B cell (primary cell): ENCODE data around the gene CCR2. TPM values are rescaled to one million over a fixed set of nuclear protein-coding genes. Genes with fewer than 3 reads are reported as not detected.

Experiments used
- ATAC-seq: fragments of 200-7000 bp; cut with Tn5 transposase; one replicate; pipeline ENCODE4 v1.10.0; 2021; ENCODE audit warnings: low read depth, mild to moderate bottlenecking, moderate number of reproducible peaks, moderate library complexity
- CTCF ChIA-PET: fragments of 350-600 bp; sonication (Branson Sonifier 250); formaldehyde crosslinking; loops from one replicate; lab custom pipeline; 2021; ENCODE audit warnings: antibody characterized with exemption, inconsistent platforms; lab: Charles Lee
- POLR2A ChIA-PET: fragments of 350-600 bp; sonication (Branson Sonifier 250); formaldehyde crosslinking; loops from one replicate; lab custom pipeline; 2021; ENCODE audit warnings: antibody characterized with exemption; lab: Charles Lee
- DNase-seq: peaks from one replicate; pipeline ENCODE4 v3.0.0; 2013
- H2AFZ ChIP-seq: 2 replicates; pipeline ENCODE4 v1.6.1; 2012; ENCODE audit warnings: mild to moderate bottlenecking, low read depth, low read length; ENCODE audit not compliant: insufficient read depth, poor library complexity, severe bottlenecking
- H3K27ac ChIP-seq, 2 donors: 1 replicate in 1 of 2; 2 replicates in 1 of 2; pipeline ENCODE4 v1.5.1; 2012 to 2013; ENCODE audit warnings: low read length in 2 of 2, mild to moderate bottlenecking in 2 of 2, moderate library complexity in 1 of 2
- H3K27me3 ChIP-seq, 4 experiments: fragments of 200-600 bp in 1 of 4; sonication (generic) in 1 of 4; replicated peaks in 1 of 4; 1 replicate in 2 of 4; 2 replicates in 2 of 4; pipeline versions ENCODE4 v1.6.1 to v1.7.0; 2013 to 2016; ENCODE audit warnings: low read length in 3 of 4, mild to moderate bottlenecking in 2 of 4, mixed read lengths in 1 of 4, moderate library complexity in 1 of 4; ENCODE audit not compliant: insufficient read depth in 4 of 4, control insufficient read depth in 3 of 4; ENCODE audit errors: control extremely low read depth in 1 of 4
- H3K36me3 ChIP-seq, 2 experiments: replicated peaks in 1 of 2; 1 replicate in 1 of 2; 2 replicates in 1 of 2; pipeline versions ENCODE4 v1.6.1 to v1.7.1; 2013; ENCODE audit warnings: low read length in 1 of 2; ENCODE audit not compliant: insufficient read depth in 2 of 2, control insufficient read depth in 1 of 2; ENCODE audit errors: control extremely low read depth in 1 of 2, extremely low read depth in 1 of 2
- H3K4me1 ChIP-seq, 2 donors: fragments of 200-600 bp in 1 of 2; sonication (generic) in 1 of 2; 1 replicate in 1 of 2; 2 replicates in 1 of 2; pipeline versions ENCODE4 v1.5.1 to v1.6.1; 2013 to 2017; ENCODE audit warnings: low read length in 2 of 2; ENCODE audit not compliant: control insufficient read depth in 2 of 2, insufficient read depth in 2 of 2
- H3K4me2 ChIP-seq: replicated peaks from 2 replicates; pipeline ENCODE3; 2012; ENCODE audit warnings: mild to moderate bottlenecking, low read depth, low read length; ENCODE audit not compliant: poor library complexity, severe bottlenecking
- H3K4me3 ChIP-seq, 5 experiments: fragments of 200-600 bp in 1 of 5; sonication (generic) in 1 of 5; 1 replicate in 3 of 5; 2 replicates in 2 of 5; pipeline versions ENCODE4 v1.5.1 to v1.7.0; 2011 to 2016; ENCODE audit warnings: low read length in 4 of 5, mild to moderate bottlenecking in 4 of 5, low read depth in 2 of 5, control low read depth in 1 of 5, moderate library complexity in 1 of 5; ENCODE audit not compliant: insufficient read depth in 1 of 5; ENCODE audit errors: control extremely low read depth in 1 of 5, extremely low read depth in 1 of 5
- H3K79me2 ChIP-seq: fragments of 200-600 bp; sonication (generic); one replicate; pipeline ENCODE4 v1.6.0; 2016; ENCODE audit warnings: low read length; ENCODE audit not compliant: control insufficient read depth, insufficient read depth
- H3K9ac ChIP-seq: fragments of 200-600 bp; sonication (generic); 2 replicates; pipeline ENCODE4 v1.6.1; 2017; ENCODE audit warnings: mild to moderate bottlenecking, low read length, moderate library complexity
- H3K9me3 ChIP-seq, 3 donors: one replicate each; pipeline versions ENCODE4 v1.6.1 to v1.7.1; 2013; ENCODE audit warnings: low read length in 2 of 3; ENCODE audit not compliant: control insufficient read depth in 2 of 3, insufficient read depth in 1 of 3; ENCODE audit errors: control extremely low read depth in 1 of 3
- H4K20me1 ChIP-seq: 2 replicates; pipeline ENCODE4 v1.6.0; 2012; ENCODE audit warnings: mild to moderate bottlenecking, low read length; ENCODE audit not compliant: insufficient read depth, control insufficient read depth, poor library complexity, severe bottlenecking
- H3K27ac Mint-ChIP-seq: one replicate; pipeline ENCODE4 v1.8.0; 2021; ENCODE audit warnings: mixed read lengths
- H3K27me3 Mint-ChIP-seq: one replicate; pipeline ENCODE4 v1.8.0; 2021; ENCODE audit warnings: mixed read lengths
- H3K4me1 Mint-ChIP-seq: one replicate; pipeline ENCODE4 v1.8.0; 2021; ENCODE audit warnings: mixed read lengths
- H3K4me3 Mint-ChIP-seq: one replicate; pipeline ENCODE4 v1.8.0; 2021; ENCODE audit warnings: mixed read lengths
- H3K9me3 Mint-ChIP-seq: one replicate; pipeline ENCODE4 v1.8.0; 2022; ENCODE audit warnings: mixed read lengths; ENCODE audit not compliant: insufficient read depth
- EZH2 ChIP-seq: IDR thresholded peaks from 2 replicates; pipeline ENCODE4 v1.6.1; 2012; ENCODE audit warnings: borderline replicate concordance, low read depth, mild to moderate bottlenecking, moderate library complexity, low read length; ENCODE audit not compliant: insufficient read depth, poor library complexity, severe bottlenecking
- WGBS: methylation state at CpG from one replicate; pipeline ENCODE4 v1.1.5; 2013; ENCODE audit warnings: missing lambda C conversion rate; ENCODE audit not compliant: insufficient coverage; 5-methylcytosine and 5-hydroxymethylcytosine counted together
- intact Hi-C: fragments of 100-400 bp; cut with micrococcal nuclease; formaldehyde crosslinking; loops from one replicate; pipeline ENCODE4 v1.10.0; 2022
- polyA plus RNA-seq: library from polyadenylated mRNA; depleted of rRNA; stranded (reverse); fragments of >200 nt; gene quantifications from 2 replicates; pipeline ENCODE4 v1.2.3, GENCODE V29; 2012
- total RNA-seq, 2 donors: library from RNA; stranded (reverse); fragments of 120-200 nt in 1 of 2; gene quantifications; 1 replicate in 1 of 2; 2 replicates in 1 of 2; pipeline versions ENCODE4 v1.2.3 to v1.2.4, GENCODE V29; 2013 to 2022
- TF ChIP-seq, protein P1 (sequence below): fragments of 200-600 bp; IDR thresholded peaks from one replicate; pipeline ENCODE4 v1.8.0; 2022; ENCODE audit warnings: antibody characterized with exemption, mild to moderate bottlenecking

Gene CCR2
- total and polyA plus RNA-seq, 2 donors (not counting 1 experiment from before 2014, with no cell fraction given) = 0.34 to 0.82 TPM

DNA sequence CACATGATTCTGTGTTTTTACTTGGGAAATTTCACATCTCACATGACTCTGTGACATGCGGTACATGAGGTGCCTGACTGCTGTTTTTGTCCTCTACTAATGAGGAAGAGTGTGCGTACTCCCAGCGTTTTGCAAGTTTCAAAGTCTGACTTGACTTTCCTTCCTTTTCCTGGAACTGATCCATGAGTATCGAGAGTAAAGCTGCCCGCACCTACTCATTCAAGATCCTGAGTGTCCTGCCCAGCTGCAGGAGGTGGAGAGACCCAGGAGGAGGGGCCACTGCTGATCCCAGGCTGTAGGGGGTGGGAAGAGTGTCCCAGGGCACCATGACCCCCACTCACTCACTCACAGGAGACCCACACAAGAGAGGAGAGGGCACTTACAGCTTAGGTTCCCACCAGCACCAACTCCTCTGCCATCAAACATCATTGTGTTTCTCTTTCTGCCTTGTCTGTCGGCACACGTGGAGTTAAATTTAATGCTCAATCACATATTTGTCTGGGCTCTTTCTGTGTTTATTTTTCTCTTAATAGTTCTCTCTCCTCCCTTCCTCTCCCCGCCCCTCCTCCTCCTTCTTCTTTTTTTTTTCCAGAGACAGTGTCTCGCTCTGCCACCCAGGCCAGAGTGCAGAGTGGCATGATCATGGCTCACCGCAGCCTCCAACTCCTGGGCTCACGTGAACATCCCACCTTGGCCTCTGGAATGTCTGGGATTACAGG lies 51.5 kb downstream of the CCR2 start:
- ChIA-PET CTCF (interaction anchor here (1.5 kb wide), 1 partner anchor 84 kb away, joined by 4 read pairs; no protein-coding TSS in a partner anchor), POLR2A (interaction anchor here (2.1 kb wide), 1 partner anchor 22 kb away, joined by 7 read pairs; no protein-coding TSS in a partner anchor)
- H3K4me1 Mint-ChIP-seq = peaks cover 35% of the 10 kb centered on the region
- Histone ChIP-seq H3K9ac (no peak overlapping the region), H3K9me3 (peaks cover 0 to 5% (median 0%) of the 10 kb centered on the region in 3 donors), H3K4me2 (no peak overlapping the region), H3K27me3 (no peaks in the 10 kb centered on the region), H3K79me2 (no peaks in the 10 kb centered on the region), H3K36me3 (no peaks in the 10 kb centered on the region), H3K4me1 (peaks cover 27 to 30% of the 10 kb centered on the region in 2 donors), H3K27ac (no peak overlapping the region), H3K4me3 (no peak overlapping the region), H2AFZ (no peak overlapping the region), H4K20me1 (no peaks in the 10 kb centered on the region)
- no peak for TF ChIP-seq EZH2
- TF ChIP-seq, protein P1, sequence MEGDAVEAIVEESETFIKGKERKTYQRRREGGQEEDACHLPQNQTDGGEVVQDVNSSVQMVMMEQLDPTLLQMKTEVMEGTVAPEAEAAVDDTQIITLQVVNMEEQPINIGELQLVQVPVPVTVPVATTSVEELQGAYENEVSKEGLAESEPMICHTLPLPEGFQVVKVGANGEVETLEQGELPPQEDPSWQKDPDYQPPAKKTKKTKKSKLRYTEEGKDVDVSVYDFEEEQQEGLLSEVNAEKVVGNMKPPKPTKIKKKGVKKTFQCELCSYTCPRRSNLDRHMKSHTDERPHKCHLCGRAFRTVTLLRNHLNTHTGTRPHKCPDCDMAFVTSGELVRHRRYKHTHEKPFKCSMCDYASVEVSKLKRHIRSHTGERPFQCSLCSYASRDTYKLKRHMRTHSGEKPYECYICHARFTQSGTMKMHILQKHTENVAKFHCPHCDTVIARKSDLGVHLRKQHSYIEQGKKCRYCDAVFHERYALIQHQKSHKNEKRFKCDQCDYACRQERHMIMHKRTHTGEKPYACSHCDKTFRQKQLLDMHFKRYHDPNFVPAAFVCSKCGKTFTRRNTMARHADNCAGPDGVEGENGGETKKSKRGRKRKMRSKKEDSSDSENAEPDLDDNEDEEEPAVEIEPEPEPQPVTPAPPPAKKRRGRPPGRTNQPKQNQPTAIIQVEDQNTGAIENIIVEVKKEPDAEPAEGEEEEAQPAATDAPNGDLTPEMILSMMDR = no peak
- no peak for DNase-seq
- intact Hi-C loops = no loop called here
- H3K27ac Mint-ChIP-seq = peak overlapping the region; percentile 26
- no peak for ATAC-seq
- H3K9me3 Mint-ChIP-seq = peaks cover 3% of the 10 kb centered on the region
- 92% methylated on average over 6 of the region's 11 CpGs for WGBS
- H3K27me3 Mint-ChIP-seq = no peaks in the 10 kb centered on the region
- no peak overlapping the region for H3K4me3 Mint-ChIP-seq

DNA sequence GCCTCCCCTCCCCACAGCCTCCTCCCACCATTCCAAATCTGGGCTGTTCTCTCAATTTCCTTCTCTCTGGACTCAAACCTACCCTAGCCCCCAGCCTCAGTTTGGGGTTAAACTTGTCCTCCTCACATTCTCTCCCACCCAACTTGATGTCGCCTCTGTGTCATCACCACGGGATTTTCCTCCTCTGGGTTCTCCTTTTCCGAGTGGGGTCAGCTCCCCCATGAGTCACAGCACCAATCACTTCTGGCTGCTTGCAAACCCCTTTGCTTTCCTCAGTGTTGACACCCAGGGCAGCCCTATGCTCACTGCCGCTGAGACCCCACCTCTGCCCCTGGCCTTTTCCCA lies 52.5 kb downstream of the CCR2 start:
- ChIA-PET POLR2A (interaction anchor here (2.1 kb wide), 1 partner anchor 23 kb away, joined by 7 read pairs; no protein-coding TSS in a partner anchor), CTCF (interaction anchor here (0.9 to 1.5 kb wide), 2 partner anchors 38 to 83 kb away, joined by 3 to 4 read pairs; no protein-coding TSS in a partner anchor)
- ATAC-seq (no peak), DNase-seq (no peak)
- Histone ChIP-seq H3K9me3 (peaks cover 0 to 5% (median 0%) of the 10 kb centered on the region in 3 donors), H3K4me1 (peaks cover 27 to 30% of the 10 kb centered on the region in 2 donors), H3K36me3 (no peaks in the 10 kb centered on the region), H3K4me3 (no peak overlapping the region), H3K4me2 (peak overlapping the region; percentile 89), H3K27ac (peak overlapping the region in 1 of 2 donors; percentile 56), H3K79me2 (no peaks in the 10 kb centered on the region), H4K20me1 (no peaks in the 10 kb centered on the region), H3K27me3 (no peaks in the 10 kb centered on the region), H3K9ac (no peak overlapping the region), H2AFZ (peak overlapping the region; percentile 77)
- Mint-ChIP-seq H3K27ac (peak overlapping the region; percentile 83), H3K27me3 (no peaks in the 10 kb centered on the region), H3K4me3 (peak overlapping the region; percentile 85), H3K9me3 (peaks cover 3% of the 10 kb centered on the region), H3K4me1 (peaks cover 35% of the 10 kb centered on the region)
- intact Hi-C loops = no loop called here
- TF ChIP-seq, protein P1 = no peak
- no peak for TF ChIP-seq EZH2
- WGBS = 83% methylated on average over 4 of the region's 4 CpGs
